GM10266 (cell line): Measurements from ENCODE around the gene NELFCD.
"Not testable (repeated sequence)": the region's sequence is repeated elsewhere in the genome, so short reads cannot be mapped to it uniquely, and the experiment has no call there.

Experiments used
- DNase-seq: peaks from one replicate; pipeline ENCODE4 v3.0.0; 2012; ENCODE audit errors: extremely low spot score
- TF ChIP-seq, protein P1 (sequence below): IDR thresholded peaks from 2 replicates; pipeline ENCODE4 v1.5.1; 2012; ENCODE audit warnings: mild to moderate bottlenecking, low read depth; ENCODE audit not compliant: control insufficient read depth, insufficient read depth; ENCODE audit errors: missing control alignments

NELFCD gene

DNA sequence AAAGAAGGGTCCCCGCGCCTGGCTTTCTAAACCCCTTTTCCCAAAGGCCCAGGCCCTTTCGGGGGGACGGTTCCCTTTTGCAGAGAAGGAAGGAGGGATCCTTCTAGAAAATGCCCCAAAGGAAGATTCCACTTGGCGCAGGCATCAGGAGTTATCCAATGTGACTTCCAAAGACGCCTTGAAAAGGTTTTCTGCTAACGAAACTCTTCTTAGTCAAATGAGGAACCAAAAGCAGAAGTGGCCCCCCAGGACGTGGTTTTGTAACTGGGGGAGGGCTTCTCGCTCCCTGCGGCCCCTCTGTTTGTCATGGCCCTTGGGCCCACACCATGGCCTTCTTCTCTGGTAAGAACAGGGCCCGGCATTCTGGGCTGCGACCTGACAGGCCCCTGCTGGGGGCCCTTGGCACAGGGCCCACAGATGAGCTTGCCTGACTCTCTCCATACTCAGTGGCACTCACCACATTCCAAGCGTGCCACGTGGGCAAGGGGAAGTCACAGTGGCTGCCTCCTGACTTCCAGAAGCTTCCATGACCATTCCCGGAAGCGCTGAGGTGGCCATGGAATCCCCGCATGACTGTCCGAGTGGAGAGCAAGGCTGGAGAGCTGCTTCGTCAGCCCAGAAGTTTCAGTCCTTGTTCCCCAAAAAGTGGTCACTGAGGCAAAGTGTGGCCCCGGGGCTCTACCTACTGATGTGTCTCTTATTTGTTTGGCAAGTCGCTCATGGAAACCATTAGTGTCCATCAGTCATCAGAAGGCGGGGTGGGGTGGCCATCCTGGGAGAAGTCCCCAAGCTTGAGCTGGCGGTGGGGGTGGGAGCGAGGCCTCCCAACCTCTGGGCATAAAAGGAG, 26.8 kb downstream of the NELFCD start:
- DNase-seq, result peak; percentile 91
- TF ChIP-seq, protein P1, sequence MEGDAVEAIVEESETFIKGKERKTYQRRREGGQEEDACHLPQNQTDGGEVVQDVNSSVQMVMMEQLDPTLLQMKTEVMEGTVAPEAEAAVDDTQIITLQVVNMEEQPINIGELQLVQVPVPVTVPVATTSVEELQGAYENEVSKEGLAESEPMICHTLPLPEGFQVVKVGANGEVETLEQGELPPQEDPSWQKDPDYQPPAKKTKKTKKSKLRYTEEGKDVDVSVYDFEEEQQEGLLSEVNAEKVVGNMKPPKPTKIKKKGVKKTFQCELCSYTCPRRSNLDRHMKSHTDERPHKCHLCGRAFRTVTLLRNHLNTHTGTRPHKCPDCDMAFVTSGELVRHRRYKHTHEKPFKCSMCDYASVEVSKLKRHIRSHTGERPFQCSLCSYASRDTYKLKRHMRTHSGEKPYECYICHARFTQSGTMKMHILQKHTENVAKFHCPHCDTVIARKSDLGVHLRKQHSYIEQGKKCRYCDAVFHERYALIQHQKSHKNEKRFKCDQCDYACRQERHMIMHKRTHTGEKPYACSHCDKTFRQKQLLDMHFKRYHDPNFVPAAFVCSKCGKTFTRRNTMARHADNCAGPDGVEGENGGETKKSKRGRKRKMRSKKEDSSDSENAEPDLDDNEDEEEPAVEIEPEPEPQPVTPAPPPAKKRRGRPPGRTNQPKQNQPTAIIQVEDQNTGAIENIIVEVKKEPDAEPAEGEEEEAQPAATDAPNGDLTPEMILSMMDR, result no peak

DNA sequence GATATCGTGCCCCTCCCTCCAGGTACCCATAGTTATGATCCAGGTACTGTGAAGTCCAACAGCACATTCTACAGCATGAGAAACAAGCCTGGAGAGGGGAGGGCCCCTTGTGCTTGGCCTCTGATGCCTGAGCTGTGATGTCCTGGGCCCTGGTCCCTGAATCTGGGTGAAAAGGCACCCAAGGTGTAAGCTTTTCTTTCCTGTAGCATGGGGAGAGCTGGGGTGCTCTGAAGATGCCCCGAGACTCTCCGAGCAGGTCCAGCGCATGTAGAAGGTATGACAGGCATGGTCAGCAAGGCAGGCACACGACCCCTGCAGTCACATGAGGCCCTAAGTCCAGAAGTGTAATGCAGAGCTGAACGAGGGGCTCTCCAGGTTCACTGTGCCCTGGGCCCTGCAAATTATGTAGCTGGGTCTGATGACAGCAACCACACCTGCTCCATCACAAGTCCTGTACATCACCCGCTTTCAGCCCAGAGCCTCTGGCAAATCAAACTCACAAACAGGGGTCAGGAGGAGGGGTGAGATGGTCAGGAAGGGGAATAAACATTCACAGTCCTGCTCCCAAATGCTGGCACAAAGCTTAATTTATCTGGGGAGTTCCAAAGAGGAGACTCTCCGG, 27.8 kb downstream of the NELFCD start:
- DNase-seq, result no peak
- TF ChIP-seq, protein P1, result no peak

DNA sequence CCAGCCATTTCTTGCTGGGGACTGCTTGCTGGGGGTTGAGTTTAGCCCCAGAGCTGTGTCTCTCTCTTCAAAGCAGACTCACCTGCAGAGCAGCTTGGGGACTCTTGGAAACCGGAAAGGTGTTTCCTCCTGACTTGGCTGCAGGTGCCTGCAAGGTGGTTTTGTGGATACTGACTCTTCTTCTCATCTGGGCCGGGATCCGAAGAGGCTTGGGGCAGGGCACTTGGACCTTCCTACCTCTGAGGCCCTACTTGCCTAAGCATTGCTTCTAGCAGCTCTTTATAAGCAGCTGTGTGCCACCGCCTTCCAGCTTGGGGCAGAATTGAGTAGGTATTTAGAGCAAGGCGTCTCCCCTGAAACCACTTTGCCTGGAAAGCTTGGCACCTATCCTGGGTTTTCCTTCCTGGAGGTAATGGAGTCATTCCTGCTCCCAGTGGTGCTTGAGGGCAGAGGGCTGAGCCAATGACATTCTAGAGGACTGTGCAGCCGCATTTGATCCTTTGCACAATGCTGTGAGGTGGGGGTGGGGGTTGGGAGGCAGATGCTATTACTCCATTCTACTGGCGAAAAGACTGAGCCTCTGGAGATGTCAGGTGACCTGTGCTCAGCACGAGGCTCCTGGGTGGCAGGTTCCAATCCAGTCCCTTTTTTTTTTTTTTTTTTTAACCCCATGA, 29.4 kb downstream of the NELFCD start:
- TF ChIP-seq, protein P1, result no peak

DNA sequence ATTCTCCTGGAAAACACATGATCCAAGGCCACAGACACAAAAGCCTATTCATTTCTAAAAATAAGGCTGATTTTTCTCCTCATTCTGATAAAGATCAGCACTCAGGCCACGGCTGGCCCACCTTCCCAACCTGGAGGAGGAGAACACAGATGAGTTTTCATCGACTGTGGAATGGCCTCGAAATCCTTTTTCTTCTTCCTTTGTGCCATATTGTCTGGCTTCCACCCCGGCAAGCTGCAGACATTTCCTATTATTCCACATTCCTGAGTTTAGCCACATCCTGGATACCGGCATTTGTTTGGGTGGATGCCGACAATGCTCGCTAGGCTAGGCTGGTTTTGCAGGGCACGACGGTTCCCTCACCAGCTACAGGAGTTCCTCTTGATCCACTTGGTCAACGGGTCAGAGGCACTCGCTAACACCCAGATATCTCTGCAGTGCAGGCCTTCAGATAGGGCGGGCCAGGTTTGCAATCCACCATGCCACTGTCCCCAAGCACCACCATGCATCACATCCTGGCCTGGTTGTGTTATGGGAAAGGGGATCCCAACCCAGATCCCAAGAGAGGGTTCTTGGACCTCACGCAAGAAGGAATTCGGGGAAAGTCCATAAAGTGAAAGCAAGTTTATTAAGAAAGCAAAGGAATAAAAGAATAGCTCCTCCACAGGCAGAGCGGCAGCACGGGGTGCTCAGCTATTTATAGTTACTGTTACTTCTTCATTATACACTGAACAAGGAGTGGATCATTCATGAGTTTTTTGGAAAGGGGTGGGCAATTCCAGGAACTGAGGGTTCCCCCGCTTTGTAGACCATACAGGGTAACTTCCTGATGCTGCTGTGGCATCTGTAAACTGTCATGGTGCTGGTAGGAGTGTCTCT, 30.2 kb downstream of the NELFCD start:
- TF ChIP-seq, protein P1, result no peak
- no peak for DNase-seq

More for the DNA sequence above, 29.4 kb downstream of the NELFCD start:
- no peak for DNase-seq

DNA sequence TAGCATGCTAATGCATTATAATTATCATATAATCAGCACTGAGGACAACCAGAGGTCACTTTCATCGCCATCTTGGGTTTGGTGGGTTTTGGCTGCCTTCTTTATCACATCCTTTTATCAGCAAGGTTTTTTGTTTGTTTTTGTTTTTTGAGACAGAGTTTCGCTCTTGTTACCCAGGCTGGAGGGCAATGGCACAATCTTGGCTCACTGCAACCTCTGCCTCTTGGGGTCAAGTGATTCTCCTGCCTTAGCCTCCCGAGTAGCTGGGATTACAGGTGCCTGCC, 30.8 kb downstream of the NELFCD start:
- DNase-seq, result not testable (repeated sequence)

DNA sequence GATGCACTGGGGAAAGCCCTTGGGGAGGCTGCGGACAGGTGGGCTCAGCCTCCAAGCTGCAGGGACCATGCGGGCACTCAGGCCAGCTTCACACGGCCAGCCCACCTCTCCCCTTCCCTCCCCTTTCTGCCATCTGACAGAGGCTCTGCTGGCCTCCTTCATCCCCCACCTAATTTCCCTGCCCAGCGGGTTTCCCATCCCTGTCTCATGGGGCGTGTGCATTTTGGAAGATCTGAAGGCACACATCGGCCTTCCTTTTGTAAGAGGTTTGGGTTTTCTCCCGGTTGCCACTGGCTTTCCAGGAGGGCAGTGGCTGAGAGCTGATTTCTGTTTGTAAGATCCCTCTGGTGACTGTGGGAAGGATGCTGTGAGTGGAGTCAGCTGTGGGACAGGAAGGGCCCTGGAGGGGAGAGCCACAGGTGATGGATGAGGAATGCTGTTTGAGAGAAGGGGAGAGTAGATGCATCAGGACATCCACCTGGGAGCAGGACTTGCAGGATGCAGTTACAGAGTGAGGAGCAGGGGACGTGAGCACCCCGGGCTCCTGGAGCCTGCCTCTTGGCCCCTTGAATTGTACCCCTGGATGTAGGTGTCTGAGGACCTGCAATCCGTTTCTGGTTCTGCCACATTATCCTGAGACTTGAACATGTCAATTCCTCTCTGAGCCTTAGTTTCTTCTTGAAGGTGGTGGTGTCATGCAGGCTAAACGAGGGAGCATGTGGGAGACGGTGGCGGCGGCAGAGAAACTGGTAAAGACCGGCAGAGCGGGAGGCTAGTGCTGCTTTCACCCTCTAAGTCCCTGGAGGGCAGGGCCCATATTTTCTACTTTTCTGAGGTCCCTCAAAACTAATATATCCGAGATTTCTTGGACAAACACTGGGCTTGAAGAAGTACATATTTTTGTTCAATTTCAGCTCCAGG, 32.2 kb downstream of the NELFCD start:
- TF ChIP-seq, protein P1, result no peak
- DNase-seq, result no peak
